HepG2 (cell line): Measurements from ENCODE around the gene TFDP2. TPM values are rescaled to one million over a fixed set of nuclear protein-coding genes. Genes with fewer than 3 reads are reported as not detected.
A peak's percentile ranks its signal among the peaks of the same experiment; 100 is the strongest.

ENCODE experiments used
- ATAC-seq: fragments of 200-7000 bp; cut with Tn5 transposase; 3 replicates; pipeline ENCODE4 v1.9.1; 2020; ENCODE audit warnings: mild to moderate bottlenecking, moderate library complexity
- BruUV-seq: library from RNA; stranded (reverse); fragments of 400-500 nt; replicated peaks from 2 replicates; lab custom pipeline; 2021; lab: Mats Ljungman, UMichigan
- CTCF ChIA-PET: fragments of 300-600 bp; formaldehyde crosslinking; extraction: SDS; loops from one replicate; lab custom pipeline; 2021; ENCODE audit warnings: low total read pairs, inconsistent platforms, low intra/inter-chr PET ratio; lab: Yijun Ruan, JAX
- POLR2A ChIA-PET: fragments of 350-600 bp; sonication (Branson Sonifier 250); formaldehyde crosslinking; loops from one replicate; lab custom pipeline; 2020; ENCODE audit warnings: antibody characterized with exemption, inconsistent platforms; lab: Yijun Ruan, JAX
- DNase-seq: peaks from one replicate; pipeline ENCODE4 v3.0.0-alpha.2; 2015; ENCODE audit warnings: low spot score
- FAIRE-seq: peaks from 3 replicates; lab custom pipeline; 2011; peaks lifted over from hg19 to GRCh38; lab: Jason Lieb, UNC
- H2AFZ ChIP-seq: one replicate; pipeline ENCODE4 v1.6.1; 2011; ENCODE audit warnings: low read length, inconsistent platforms
- H3K27ac ChIP-seq: fragments of 300-600 bp; 3 replicates; pipeline ENCODE4 v1.8.0; 2011; ENCODE audit warnings: mixed run types, mild to moderate bottlenecking, mixed read lengths, low read length, inconsistent platforms; ENCODE audit not compliant: insufficient read depth; ENCODE audit errors: extremely low read length
- H3K27me3 ChIP-seq, 2 experiments: fragments of 200-600 bp in 1 of 2; 2 replicates in 1 of 2; 3 replicates in 1 of 2; pipeline versions ENCODE4 v1.6.0 to v1.8.0; 2011; ENCODE audit warnings: low read length in 2 of 2, mild to moderate bottlenecking in 2 of 2, moderate library complexity in 2 of 2, inconsistent platforms in 1 of 2; ENCODE audit not compliant: insufficient read depth in 2 of 2, control insufficient read depth in 1 of 2
- H3K36me3 ChIP-seq, 2 experiments: fragments of 200-600 bp in 1 of 2; replicated peaks in 1 of 2; 2 replicates in 1 of 2; 3 replicates in 1 of 2; pipeline versions ENCODE4 v1.5.1 to v1.8.0; 2011; ENCODE audit warnings: low read length in 2 of 2, inconsistent platforms in 1 of 2; ENCODE audit not compliant: insufficient read depth in 2 of 2, control insufficient read depth in 1 of 2
- H3K4me1 ChIP-seq: 2 replicates; pipeline ENCODE4 v1.5.1; 2012; ENCODE audit warnings: low read length, inconsistent platforms; ENCODE audit not compliant: insufficient read depth
- H3K4me2 ChIP-seq: 2 replicates; pipeline ENCODE4 v1.6.0; 2011; ENCODE audit warnings: low read depth, low read length, inconsistent platforms
- H3K4me3 ChIP-seq, 3 experiments: fragments of 200-600 bp in 1 of 3; sonication (generic), shearing (Covaris generic) in 1 of 3; replicated peaks in 1 of 3; 2 replicates each; pipeline ENCODE4 v1.5.1; 2011 to 2016; ENCODE audit warnings: low read length in 3 of 3, inconsistent platforms in 2 of 3, low read depth in 2 of 3, mild to moderate bottlenecking in 2 of 3, control low read depth in 1 of 3, mixed read lengths in 1 of 3; ENCODE audit not compliant: insufficient read depth in 1 of 3
- H3K79me2 ChIP-seq: one replicate; pipeline ENCODE4 v1.6.1; 2011; ENCODE audit warnings: low read length, inconsistent platforms; ENCODE audit not compliant: insufficient read depth
- H3K9ac ChIP-seq: 2 replicates; pipeline ENCODE4 v1.6.0; 2011; ENCODE audit warnings: mild to moderate bottlenecking, low read depth, low read length, inconsistent platforms; ENCODE audit not compliant: insufficient read depth
- H3K9me3 ChIP-seq: 2 replicates; pipeline ENCODE4 v1.5.1; 2012; ENCODE audit warnings: mild to moderate bottlenecking, low read length
- H4K20me1 ChIP-seq: 2 replicates; pipeline ENCODE4 v1.6.0; 2011; ENCODE audit warnings: inconsistent platforms, mild to moderate bottlenecking, low read length, moderate library complexity; ENCODE audit not compliant: insufficient read depth
- HNRNPK ChIP-seq: fragments of 200-400 bp; formaldehyde crosslinking; IDR thresholded peaks from 2 replicates; pipeline ENCODE4 v1.6.1; 2018; ENCODE audit warnings: low read length, low read depth, moderate library complexity, mild to moderate bottlenecking; ENCODE audit not compliant: poor library complexity, severe bottlenecking
- HOXA5 ChIP-seq: sonication (generic); formaldehyde crosslinking; IDR thresholded peaks from 2 replicates; pipeline ENCODE4 v1.4.0; 2020; ENCODE audit warnings: missing genetic modification reagents
- NONO ChIP-seq, 2 experiments: fragments of 450-650 bp in 1 of 2; sonication (generic) in 1 of 2; formaldehyde crosslinking in 1 of 2; IDR thresholded peaks in 1 of 2; conservative IDR thresholded peaks in 1 of 2; 2 replicates each; pipeline versions ENCODE4 v1.6.1 to v1.8.0; 2017 to 2022; ENCODE audit warnings: mild to moderate bottlenecking in 1 of 2, missing genetic modification reagents in 1 of 2, moderate library complexity in 1 of 2
- POLR2AphosphoS5 ChIP-seq: IDR thresholded peaks from 2 replicates; pipeline ENCODE4 v1.6.1; 2012; ENCODE audit warnings: low read depth, low read length
- SOX13 ChIP-seq, 3 experiments: fragments of 450-650 bp in 1 of 3; sonication (generic) in 1 of 3; formaldehyde crosslinking in 1 of 3; IDR thresholded peaks in 2 of 3; conservative IDR thresholded peaks in 1 of 3; 2 replicates each; pipeline versions ENCODE4 v1.5.0 to v1.6.1; 2016 to 2020; ENCODE audit warnings: antibody characterized with exemption in 1 of 3, mild to moderate bottlenecking in 1 of 3, missing compliant biosample characterization in 1 of 3, missing genetic modification reagents in 1 of 3, moderate library complexity in 1 of 3
- ZNF264 ChIP-seq: sonication (generic); formaldehyde crosslinking; IDR thresholded peaks from 2 replicates; pipeline ENCODE4 v1.4.0; 2020; ENCODE audit warnings: missing genetic modification reagents
- WGBS: methylation state at CpG from one replicate; pipeline ENCODE4 v1.1.6; 2017; ENCODE audit warnings: low lambda C conversion rate; 5-methylcytosine and 5-hydroxymethylcytosine counted together
- in situ Hi-C: cut with HindIII; loops from 2 replicates; pipeline ENCODE4 v1.10.0; 2017; ENCODE audit warnings: low pct_unique_long_range_greater_than_20kb; ENCODE audit not compliant: extremely low pct_ligation_motif_present
- intact Hi-C: fragments of 100-400 bp; cut with micrococcal nuclease; formaldehyde crosslinking; loops from one replicate; pipeline ENCODE4 v1.10.0; 2022; ENCODE audit not compliant: unreplicated experiment
- polyA plus RNA-seq, 8 experiments: library from polyadenylated mRNA; depleted of rRNA in 3 of 8; stranded (reverse) in 7 of 8; unstranded in 1 of 8; fragments of >200 nt; fragmentation: Illumina TruSeq in 4 of 8; extraction: Trizol in 4 of 8; gene quantifications; 2 replicates each; pipeline versions ENCODE4 v1.2.1 to v1.2.3, GENCODE V29; 2011 to 2016; ENCODE audit warnings: low read depth in 4 of 8, missing spikeins in 1 of 8, mixed read lengths in 1 of 8; ENCODE audit not compliant: insufficient read depth in 1 of 8
- total RNA-seq, 5 experiments: library from RNA; depleted of rRNA; stranded (reverse); fragments of >200 nt; fragmentation: Illumina TruSeq; extraction: Trizol; gene quantifications; 2 replicates each; pipeline ENCODE4 v1.2.3, GENCODE V29; 2016; ENCODE audit warnings: low read depth in 1 of 5

The TFDP2 gene
- total and polyA plus RNA-seq, 2 of the 13 experiments (the other 11 are each of a cell fraction or from before 2014, with no cell fraction given) = 17.9 to 37.4 TPM

DNA sequence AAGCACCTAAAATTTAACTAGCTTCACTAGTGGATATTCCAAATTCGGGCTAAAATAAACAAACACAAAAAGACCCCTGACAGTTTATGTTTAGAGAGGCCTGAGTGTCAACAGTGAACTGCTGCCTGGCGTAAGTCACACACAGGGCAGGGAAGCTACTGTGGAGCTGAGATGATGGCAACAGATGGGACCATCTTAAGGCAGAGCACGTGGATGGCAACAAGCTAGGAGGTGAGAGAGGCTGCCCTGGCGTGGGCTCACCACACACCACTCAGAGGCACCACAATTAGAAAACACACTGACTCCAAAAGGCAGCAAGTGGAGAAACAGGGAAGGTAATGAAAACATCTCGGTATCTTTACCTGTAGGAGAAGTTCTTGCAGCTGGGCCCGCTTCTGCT is 179.6 kb downstream of the TFDP2 start:
- no peak overlapping the region for H3K4me2 ChIP-seq
- ChIA-PET CTCF (no interaction called here), POLR2A (no interaction called here)
- DNase-seq = no peak
- no peak for FAIRE-seq
- intact Hi-C loops (no loop called here), in situ Hi-C loops (loop anchor here (10.0 kb wide), 1 partner anchor 305 kb away; no protein-coding TSS in a partner anchor)
- no peak overlapping the region for H3K9ac ChIP-seq
- no peaks in the 10 kb centered on the region for H4K20me1 ChIP-seq
- no peaks in the 10 kb centered on the region for H3K36me3 ChIP-seq
- no peaks in the 10 kb centered on the region for H3K9me3 ChIP-seq
- H3K27ac ChIP-seq = no peak overlapping the region
- H3K4me1 ChIP-seq = peaks cover 8% of the 10 kb centered on the region
- no peak overlapping the region for H3K4me3 ChIP-seq
- no TSS peak for BruUV-seq
- ATAC-seq = no peak
- H2AFZ ChIP-seq = no peak overlapping the region
- no peak for TF ChIP-seq ZNF264
- TF ChIP-seq NONO (IDR thresholded peaks at IDR 0.05) = no peak
- no peak for TF ChIP-seq NONO (CRISPR knock-in tag; conservative IDR thresholded peaks at IDR 0.05)
- TF ChIP-seq HOXA5 (CRISPR knock-in tag) = no peak
- no peak for TF ChIP-seq POLR2AphosphoS5
- no peaks in the 10 kb centered on the region for H3K79me2 ChIP-seq
- 83% methylated on average over 6 of the region's 6 CpGs for WGBS
- no peaks in the 10 kb centered on the region for H3K27me3 ChIP-seq

- H3K27ac ChIP-seq = no peak overlapping the region
- no peaks in the 10 kb centered on the region for H3K79me2 ChIP-seq
- intact Hi-C loops (no loop called here), in situ Hi-C loops (loop anchor here (10.0 kb wide), 1 partner anchor 309 kb away; no protein-coding TSS in a partner anchor)
- peaks cover 8% of the 10 kb centered on the region for H3K4me1 ChIP-seq
- ATAC-seq = no peak
- FAIRE-seq = no peak
- H3K27me3 ChIP-seq = no peaks in the 10 kb centered on the region
- H3K9me3 ChIP-seq = no peaks in the 10 kb centered on the region
- no peak overlapping the region for H2AFZ ChIP-seq
- WGBS = 78% methylated on average over 1 of the region's 1 CpG
- peaks cover 3 to 7% of the 10 kb centered on the region in 2 experiments; a peak in 4 of 5 replicates for H3K36me3 ChIP-seq
- no peak overlapping the region for H3K9ac ChIP-seq
- no peak for DNase-seq
- H3K4me2 ChIP-seq = no peak overlapping the region
- BruUV-seq = no TSS peak
- no peak overlapping the region for H3K4me3 ChIP-seq
- ChIA-PET CTCF (no interaction called here), POLR2A (no interaction called here)
- TF ChIP-seq HNRNPK (peak; percentile 92), SOX13 (IDR thresholded peaks at IDR 0.05) (no peak), SOX13 (CRISPR knock-in tag; conservative IDR thresholded peaks at IDR 0.05 in 1 of 2, IDR thresholded peaks at IDR 0.05 in 1 of 2) (no peak)
- no peaks in the 10 kb centered on the region for H4K20me1 ChIP-seq
These were observed 183.9 kb downstream of the TFDP2 start for GRCh38 chr3:141965471-141965870.
